Fibroblast of villous mesenchyme (primary cell): ENCODE results near the gene ROPN1B. TPM values are rescaled to one million over a fixed set of nuclear protein-coding genes. Genes with fewer than 3 reads are reported as not detected.
"Not testable (repeated sequence)": the region's sequence is repeated elsewhere in the genome, so short reads cannot be mapped to it uniquely, and the experiment has no call there.

Source experiments
- DNase-seq: peaks from one replicate; pipeline ENCODE4 v3.0.0-alpha.2; 2010; ENCODE audit warnings: low read depth
- H3K4me3 ChIP-seq: 2 replicates; pipeline ENCODE4 v1.5.1; 2011; ENCODE audit warnings: low read depth, mild to moderate bottlenecking, low read length
- CTCF ChIP-seq: IDR thresholded peaks from 2 replicates; pipeline ENCODE4 v1.5.1; 2012; ENCODE audit warnings: low read depth, mild to moderate bottlenecking, low read length; ENCODE audit not compliant: insufficient read depth
- total RNA-seq: library from RNA; depleted of rRNA; stranded (reverse); fragments of >200 nt; gene quantifications from 2 replicates; pipeline ENCODE4 v1.2.3, GENCODE V29; 2012

ROPN1B gene
- total RNA-seq: 0.43 TPM in 1 of 2 replicates, not detected in the other

- not testable (repeated sequence) for H3K4me3 ChIP-seq, DNase-seq
Observed at GRCh38 chr3:125968701-125969592, at the start of gene ROPN1B. ROPN1B (plus strand) TSS chr3:125969178; CDS start chr3:125972055, 2,877 bp downstream.

- not testable (repeated sequence) for DNase-seq, H3K4me3 ChIP-seq
Observed at GRCh38 chr3:125920191-125920590, 48.8 kb upstream of the ROPN1B start.

- H3K4me3 ChIP-seq, DNase-seq: not testable (repeated sequence)
Observed at GRCh38 chr3:125920751-125921279, 48.2 kb upstream of the ROPN1B start.

- not testable (repeated sequence) for H3K4me3 ChIP-seq
- DNase-seq: peak; percentile 52
- TF ChIP-seq CTCF: peak; percentile 58
Observed at GRCh38 chr3:125921712-125922111, 47.3 kb upstream of the ROPN1B start.

GRCh38 chr3:125923324-125924115 is 45.5 kb upstream of the ROPN1B start:
- DNase-seq, H3K4me3 ChIP-seq: not testable (repeated sequence)

GRCh38 chr3:125924276-125924675 is 44.7 kb upstream of the ROPN1B start:
- H3K4me3 ChIP-seq, DNase-seq: not testable (repeated sequence)

GRCh38 chr3:125925727-125926126 is 43.3 kb upstream of the ROPN1B start:
- not testable (repeated sequence) for DNase-seq, H3K4me3 ChIP-seq

- H3K4me3 ChIP-seq: not testable (repeated sequence)
- peak; percentile 56 for TF ChIP-seq CTCF
- peak; percentile 28 for DNase-seq
Observed at GRCh38 chr3:125928771-125929545, 40.0 kb upstream of the ROPN1B start.

- DNase-seq, H3K4me3 ChIP-seq: not testable (repeated sequence)
Observed at GRCh38 chr3:125929765-125930164, 39.2 kb upstream of the ROPN1B start.

- DNase-seq, H3K4me3 ChIP-seq: not testable (repeated sequence)
Observed at GRCh38 chr3:125931355-125931880, 37.6 kb upstream of the ROPN1B start.

GRCh38 chr3:125933397-125934173 is 35.4 kb upstream of the ROPN1B start:
- not testable (repeated sequence) for H3K4me3 ChIP-seq
- DNase-seq: peak; percentile 12

- DNase-seq: peak; percentile 58
- peak overlapping the region; percentile 10 for H3K4me3 ChIP-seq
Observed at GRCh38 chr3:125935252-125935874, 33.6 kb upstream of the ROPN1B start.
